HFFc6 (cell line): ENCODE data around the gene CHST11. TPM values are rescaled to one million over a fixed set of nuclear protein-coding genes. Genes with fewer than 3 reads are reported as not detected.

Experiments
- DNase-seq: peaks from one replicate; pipeline ENCODE4 v3.0.0-alpha.2; 2018
- H3K27ac Mint-ChIP-seq: 2 replicates; pipeline ENCODE4 v1.8.0; 2020; ENCODE audit warnings: mild to moderate bottlenecking, mixed read lengths
- H3K27me3 Mint-ChIP-seq: 2 replicates; pipeline ENCODE4 v1.8.0; 2021; ENCODE audit warnings: mild to moderate bottlenecking, moderate library complexity, mixed read lengths; ENCODE audit not compliant: insufficient read depth
- H3K36me3 Mint-ChIP-seq: 2 replicates; pipeline ENCODE4 v1.8.0; 2021; ENCODE audit warnings: low read depth, mixed read lengths
- H3K4me1 Mint-ChIP-seq: 2 replicates; pipeline ENCODE4 v1.8.0; 2020; ENCODE audit warnings: low read depth, mixed read lengths
- H3K4me3 Mint-ChIP-seq: 2 replicates; pipeline ENCODE4 v1.8.0; 2020; ENCODE audit warnings: mild to moderate bottlenecking, moderate library complexity, mixed read lengths
- H3K9me3 Mint-ChIP-seq: 2 replicates; pipeline ENCODE4 v1.8.0; 2020; ENCODE audit warnings: mild to moderate bottlenecking, mixed read lengths
- CTCF ChIP-seq: fragments of 200-600 bp; sonication (generic); IDR thresholded peaks from 2 replicates; pipeline ENCODE4 v1.5.0; 2021; ENCODE audit warnings: antibody characterized with exemption, mild to moderate bottlenecking
- total RNA-seq, 6 experiments: library from RNA; stranded (reverse); fragmentation: NEBNext Ultra II Directional; extraction: Animal tissue kit (Norgen Biotek cat#: 25700); gene quantifications; 2 replicates in 1 of 6; 3 replicates in 5 of 6; pipeline ENCODE4 v1.2.3, GENCODE V29; 2021

The CHST11 gene
- total RNA-seq, 6 experiments from 2014 or later: 2.4 to 4.3 (median 3.8) TPM

- Mint-ChIP-seq H3K27me3 (no peaks in the 10 kb centered on the region; the same call in 1 of the 2 replicates), H3K4me3 (no peak overlapping the region), H3K27ac (peak overlapping the region; percentile 62), H3K36me3 (peaks cover 10% of the 10 kb centered on the region; the same call in 1 of the 2 replicates), H3K4me1 (peaks cover 45% of the 10 kb centered on the region), H3K9me3 (peaks cover 19% of the 10 kb centered on the region)
- TF ChIP-seq CTCF: no peak
- no peak for DNase-seq
These were observed 23.3 kb downstream of the CHST11 start for GRCh38 chr12:104480012-104480411.

- Mint-ChIP-seq H3K4me1 (peaks cover 45% of the 10 kb centered on the region), H3K36me3 (peaks cover 10% of the 10 kb centered on the region; the same call in 1 of the 2 replicates), H3K9me3 (peaks cover 19% of the 10 kb centered on the region), H3K27ac (peak overlapping the region; percentile 62), H3K4me3 (peak overlapping the region; percentile 10; the same call in 1 of the 2 replicates), H3K27me3 (no peaks in the 10 kb centered on the region; the same call in none of the 2 replicates)
- TF ChIP-seq CTCF: no peak
- peak; percentile 45 for DNase-seq
These were observed 24.2 kb downstream of the CHST11 start for GRCh38 chr12:104480826-104481440.

DNA sequence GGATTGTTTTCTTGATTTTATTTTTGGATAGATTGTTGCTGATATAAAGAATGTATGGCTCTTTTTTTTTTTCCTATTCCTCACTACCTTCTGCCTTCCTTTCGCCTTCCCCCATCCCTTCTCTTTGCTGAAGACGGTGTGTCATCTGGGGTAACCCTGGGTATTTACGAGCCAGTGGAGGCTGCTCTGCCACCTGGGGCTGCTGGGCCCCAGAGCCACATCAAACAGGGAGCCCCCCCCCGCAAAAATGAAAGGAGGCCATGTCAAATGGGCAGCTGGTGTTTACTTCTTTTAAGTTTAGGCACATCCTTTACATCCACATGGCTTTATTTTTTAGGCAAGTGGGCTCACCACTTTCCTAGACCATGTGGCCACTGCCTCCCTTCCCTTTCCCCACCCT, 25.4 kb downstream of the CHST11 start:
- peaks cover 10% of the 10 kb centered on the region; the same call in 1 of the 2 replicates for H3K36me3 Mint-ChIP-seq
- peaks cover 19% of the 10 kb centered on the region for H3K9me3 Mint-ChIP-seq
- no peak for DNase-seq
- TF ChIP-seq CTCF: no peak
- no peak overlapping the region for H3K4me3 Mint-ChIP-seq
- no peak overlapping the region for H3K27ac Mint-ChIP-seq
- H3K27me3 Mint-ChIP-seq: no peaks in the 10 kb centered on the region; the same call in none of the 2 replicates
- peaks cover 52% of the 10 kb centered on the region for H3K4me1 Mint-ChIP-seq

GRCh38 chr12:104482748-104483147, 26.0 kb downstream of the CHST11 start:
- peaks cover 52% of the 10 kb centered on the region for H3K4me1 Mint-ChIP-seq
- peaks cover 10% of the 10 kb centered on the region; the same call in 1 of the 2 replicates for H3K36me3 Mint-ChIP-seq
- TF ChIP-seq CTCF: no peak
- DNase-seq: no peak
- no peaks in the 10 kb centered on the region; the same call in none of the 2 replicates for H3K27me3 Mint-ChIP-seq
- H3K9me3 Mint-ChIP-seq: peaks cover 19% of the 10 kb centered on the region
- H3K27ac Mint-ChIP-seq: no peak overlapping the region
- no peak overlapping the region for H3K4me3 Mint-ChIP-seq

DNA sequence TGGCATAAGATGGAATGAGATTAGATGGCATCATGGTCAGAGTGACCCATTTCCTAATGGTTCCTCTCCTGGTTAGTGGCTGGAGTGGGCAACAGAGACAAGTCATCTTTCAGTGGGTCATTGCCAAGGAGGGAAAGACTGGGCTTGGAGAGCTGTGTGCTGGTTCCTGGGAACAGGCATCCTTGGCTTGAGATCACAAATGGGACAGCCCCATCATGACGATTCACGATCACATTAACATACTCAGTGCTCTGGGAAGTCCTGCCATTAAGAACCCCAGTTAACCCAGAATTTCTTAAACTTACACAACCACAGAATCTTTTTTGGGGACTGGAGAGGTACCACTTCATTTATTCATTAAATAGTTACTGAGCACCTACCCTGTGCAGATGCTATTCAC, 27.3 kb downstream of the CHST11 start:
- Mint-ChIP-seq H3K4me1 (peaks cover 43% of the 10 kb centered on the region), H3K27ac (no peak overlapping the region), H3K4me3 (no peak overlapping the region), H3K9me3 (peaks cover 17% of the 10 kb centered on the region), H3K27me3 (no peaks in the 10 kb centered on the region; the same call in none of the 2 replicates), H3K36me3 (peaks cover 10% of the 10 kb centered on the region; the same call in 1 of the 2 replicates)
- TF ChIP-seq CTCF: no peak
- no peak for DNase-seq
